ENCODE data around the gene UTP15.

The UTP15 gene

DNA sequence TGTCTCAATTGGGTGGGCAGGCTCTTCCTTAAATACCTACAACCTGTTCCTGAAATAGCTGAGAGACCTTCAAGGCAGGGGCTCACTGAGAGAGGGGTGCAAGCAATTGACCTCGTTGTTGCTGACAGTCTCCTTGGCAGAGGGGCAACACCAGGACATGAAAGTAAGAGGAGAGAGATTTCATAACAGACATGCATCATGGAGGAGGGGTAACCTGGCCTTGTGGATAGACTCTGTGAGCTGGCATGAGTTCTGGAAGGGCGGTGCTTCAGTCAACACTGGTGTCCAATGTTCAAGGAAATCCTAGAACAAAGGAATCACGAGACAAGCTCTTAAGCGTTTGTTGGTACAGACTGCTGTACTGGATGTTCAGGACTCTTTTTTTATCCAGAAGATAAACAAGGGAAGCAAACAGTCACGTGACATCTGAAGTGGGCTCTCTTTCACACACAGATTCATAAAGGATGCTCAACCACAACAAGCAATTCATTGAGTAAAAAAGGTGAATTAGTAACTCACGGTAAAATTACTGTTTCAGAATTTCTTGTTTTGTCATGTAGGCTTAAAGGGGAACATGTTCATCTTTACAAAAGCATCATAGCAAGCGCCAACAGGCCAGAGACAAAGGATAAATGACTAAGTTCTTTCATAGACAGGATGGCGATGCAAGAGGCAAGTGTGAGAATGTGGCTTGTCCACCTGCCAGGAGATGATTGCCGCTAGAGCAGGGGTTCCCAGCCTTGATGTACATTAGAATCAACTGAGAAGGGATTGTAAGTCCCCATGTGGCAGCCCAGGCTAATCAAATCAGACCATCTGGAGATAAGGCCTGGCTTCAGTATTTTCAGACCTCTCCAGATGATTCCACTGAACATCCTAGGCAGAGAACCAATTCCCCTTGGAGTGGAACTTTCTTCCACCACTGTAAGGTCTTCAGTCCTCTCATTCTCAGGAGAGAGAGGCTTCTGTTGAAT, 20.8 kb upstream of the UTP15 start:
- Mint-ChIP-seq H3K36me3 (no peaks in the 10 kb centered on the region), H3K27ac (no peak overlapping the region), H3K27me3 (peaks cover 19% of the 10 kb centered on the region), H3K4me3 (no peak overlapping the region), H3K9me3 (ENCODE audit: low read depth) (no peaks in the 10 kb centered on the region), H3K4me1 (ENCODE audit: low read depth) (no peaks in the 10 kb centered on the region)

DNA sequence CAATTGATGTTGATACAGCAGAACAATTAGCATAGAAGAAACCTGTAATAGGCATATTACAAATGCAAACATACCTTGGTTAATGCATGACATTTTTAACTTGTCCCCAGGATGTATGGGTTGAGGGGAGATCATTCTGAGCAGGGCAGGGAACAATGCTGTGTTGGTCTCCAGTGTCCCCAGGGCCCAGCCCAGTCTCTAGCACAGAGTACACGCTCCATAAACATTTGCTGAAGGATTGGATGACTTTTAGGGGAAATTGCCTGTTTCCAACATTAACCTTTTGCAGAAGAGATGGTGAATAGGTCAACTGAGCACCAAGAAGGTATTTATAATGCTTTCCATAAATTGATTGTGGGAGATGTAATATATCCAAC, 20.2 kb upstream of the UTP15 start:
- no peak overlapping the region for H3K4me3 Mint-ChIP-seq
- H3K27ac Mint-ChIP-seq: no peak overlapping the region
- H3K27me3 Mint-ChIP-seq: peaks cover 17% of the 10 kb centered on the region
- no peaks in the 10 kb centered on the region for H3K36me3 Mint-ChIP-seq
- no peaks in the 10 kb centered on the region for H3K9me3 Mint-ChIP-seq (ENCODE audit: low read depth)
- H3K4me1 Mint-ChIP-seq (ENCODE audit: low read depth): no peaks in the 10 kb centered on the region

DNA sequence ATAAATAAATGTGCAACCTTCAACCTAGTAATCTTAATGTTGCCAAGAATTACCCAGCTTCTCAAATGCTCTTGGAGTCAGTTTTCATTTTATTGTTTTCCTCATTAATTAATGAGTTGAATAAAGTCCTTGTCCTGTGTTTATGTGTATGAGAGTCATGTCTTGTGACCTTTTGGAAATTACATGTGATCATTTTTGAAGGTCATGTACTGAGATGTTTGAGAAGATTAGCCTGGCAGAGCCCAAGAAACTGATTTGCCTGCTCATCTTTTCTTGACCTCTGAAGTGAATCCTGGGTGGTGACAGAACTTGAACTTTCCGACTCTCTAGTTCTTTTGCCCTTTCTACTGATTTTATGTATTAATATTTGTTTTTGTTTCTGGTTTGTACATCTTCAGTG, 15.5 kb upstream of the UTP15 start:
- Mint-ChIP-seq H3K36me3 (peaks cover 6% of the 10 kb centered on the region), H3K9me3 (ENCODE audit: low read depth) (no peaks in the 10 kb centered on the region), H3K4me1 (ENCODE audit: low read depth) (no peaks in the 10 kb centered on the region), H3K27ac (no peak overlapping the region), H3K4me3 (no peak overlapping the region), H3K27me3 (peaks cover 3% of the 10 kb centered on the region)

DNA sequence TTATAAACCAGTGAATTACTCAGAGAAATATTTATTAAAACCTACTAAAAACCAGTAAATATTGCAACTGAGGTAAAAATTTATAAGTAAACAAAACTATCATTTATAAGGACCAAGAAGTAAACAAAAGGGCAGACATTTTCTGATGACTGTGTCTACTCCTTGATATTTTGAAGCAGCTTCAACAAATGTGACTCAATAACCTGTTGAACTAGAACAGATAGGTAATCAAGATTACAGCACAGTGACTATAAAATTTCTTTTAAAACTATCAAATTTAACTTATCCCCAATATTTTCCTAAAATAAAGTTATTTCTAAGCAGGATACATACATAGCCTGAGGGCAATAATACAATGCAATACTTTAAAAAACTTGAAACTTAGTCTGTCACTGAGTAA, 12.9 kb upstream of the UTP15 start:
- H3K27ac Mint-ChIP-seq: no peak overlapping the region

DNA sequence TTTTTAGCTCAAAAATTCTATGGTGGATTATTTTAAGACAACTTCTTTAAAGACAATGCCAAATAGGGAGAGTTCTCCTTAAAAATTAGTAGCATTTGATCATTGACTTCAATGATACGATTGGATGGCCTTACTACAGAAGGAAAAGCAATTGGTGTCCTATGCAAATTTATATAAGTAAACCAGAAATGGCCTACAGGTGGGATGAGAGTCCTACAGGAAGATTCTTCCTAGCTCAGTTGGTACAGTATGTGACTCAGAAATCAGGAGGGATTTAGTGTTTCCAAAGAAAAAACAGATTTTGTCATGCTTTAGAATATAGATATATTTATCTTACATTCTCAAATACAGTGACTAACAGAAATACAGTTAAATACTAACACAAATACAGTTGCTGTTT, 6.6 kb upstream of the UTP15 start:
- H3K9me3 Mint-ChIP-seq (ENCODE audit: low read depth): no peaks in the 10 kb centered on the region
- H3K36me3 Mint-ChIP-seq: peaks cover 12% of the 10 kb centered on the region
- no peaks in the 10 kb centered on the region for H3K27me3 Mint-ChIP-seq
- no peak overlapping the region for H3K27ac Mint-ChIP-seq
- peaks cover 18% of the 10 kb centered on the region for H3K4me1 Mint-ChIP-seq (ENCODE audit: low read depth)
- no peak overlapping the region for H3K4me3 Mint-ChIP-seq

More for the DNA sequence above, 12.9 kb upstream of the UTP15 start:
- Mint-ChIP-seq H3K4me1 (ENCODE audit: low read depth) (no peaks in the 10 kb centered on the region), H3K4me3 (no peak overlapping the region), H3K36me3 (peaks cover 8% of the 10 kb centered on the region), H3K9me3 (ENCODE audit: low read depth) (no peaks in the 10 kb centered on the region), H3K27me3 (no peaks in the 10 kb centered on the region)

DNA sequence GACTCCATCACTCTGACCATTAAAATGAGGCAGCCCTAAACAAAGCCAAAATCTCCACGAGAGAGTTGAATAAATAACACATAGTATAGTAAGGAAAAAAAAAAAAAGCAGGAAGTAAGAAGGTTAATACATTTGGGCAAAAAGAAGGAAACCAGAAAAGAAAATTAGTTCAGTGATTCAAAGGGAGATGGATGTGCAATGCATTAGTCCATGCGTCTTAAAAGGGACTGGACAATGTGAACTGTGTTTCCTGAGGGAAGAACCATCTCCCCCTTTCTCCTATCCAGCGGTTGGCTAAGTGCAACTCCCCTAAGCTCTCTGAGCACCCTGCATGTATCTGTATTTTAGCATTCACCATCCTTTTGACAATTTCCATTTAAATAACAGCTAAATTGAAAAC, 1.5 kb upstream of the UTP15 start:
- Mint-ChIP-seq H3K36me3 (peaks cover 7% of the 10 kb centered on the region), H3K9me3 (ENCODE audit: low read depth) (no peaks in the 10 kb centered on the region), H3K27ac (peak overlapping the region; percentile 100), H3K27me3 (no peaks in the 10 kb centered on the region), H3K4me3 (peak overlapping the region; percentile 99), H3K4me1 (ENCODE audit: low read depth) (peaks cover 48% of the 10 kb centered on the region)

DNA sequence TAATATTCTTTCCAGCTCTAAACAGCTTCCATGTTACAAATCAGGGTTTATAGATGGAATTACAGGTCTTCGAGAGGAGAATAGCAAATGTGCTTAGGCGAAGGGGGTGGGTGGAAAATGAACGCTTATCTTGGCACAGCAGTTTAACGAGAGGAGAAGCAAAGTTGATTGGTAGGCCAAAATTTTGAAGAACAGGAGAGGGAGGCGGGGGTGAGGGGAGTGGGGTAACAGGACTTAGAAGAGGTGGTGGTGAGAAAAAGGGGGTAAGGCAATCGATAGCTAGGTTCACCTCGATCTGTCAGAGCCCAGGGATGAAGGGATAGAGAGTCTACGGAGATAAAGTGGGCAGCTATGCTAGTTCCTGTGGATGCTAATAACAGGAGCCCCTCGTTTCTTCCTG, 868 bp upstream of the UTP15 start:
- peak overlapping the region; percentile 99 for H3K4me3 Mint-ChIP-seq
- H3K9me3 Mint-ChIP-seq (ENCODE audit: low read depth): no peaks in the 10 kb centered on the region
- peaks cover 7% of the 10 kb centered on the region for H3K36me3 Mint-ChIP-seq
- no peaks in the 10 kb centered on the region for H3K27me3 Mint-ChIP-seq
- peak overlapping the region; percentile 100 for H3K27ac Mint-ChIP-seq
- H3K4me1 Mint-ChIP-seq (ENCODE audit: low read depth): peaks cover 51% of the 10 kb centered on the region

DNA sequence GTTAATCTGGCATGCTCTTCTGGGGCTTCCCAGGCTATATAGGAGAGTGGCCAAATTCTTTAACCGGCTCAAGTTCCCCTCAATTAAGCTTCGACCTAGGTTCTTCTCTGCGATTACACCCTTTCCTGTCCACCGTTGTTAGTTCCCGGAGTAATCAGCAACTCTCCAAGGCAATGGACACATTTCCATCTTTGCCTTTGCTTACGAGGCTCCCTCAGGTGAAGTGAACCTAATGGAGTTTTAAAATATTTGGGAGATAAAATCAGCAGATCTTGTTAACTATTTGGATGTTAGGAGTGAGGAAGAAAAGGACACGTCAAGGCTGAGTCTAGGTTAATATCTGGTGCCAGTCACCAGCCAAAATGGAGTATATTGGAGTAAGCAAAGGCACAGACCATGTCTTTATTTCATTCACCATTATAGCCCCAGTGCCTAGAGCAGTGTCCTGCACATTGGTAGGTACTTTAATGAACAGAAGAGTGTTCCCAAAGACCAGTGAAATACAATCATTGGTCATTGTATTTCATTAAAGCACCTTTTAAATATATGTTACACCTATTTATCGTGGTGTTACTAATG, 515 bp downstream of the UTP15 start:
- Mint-ChIP-seq H3K36me3 (peaks cover 2% of the 10 kb centered on the region), H3K9me3 (ENCODE audit: low read depth) (no peaks in the 10 kb centered on the region), H3K4me1 (ENCODE audit: low read depth) (peaks cover 52% of the 10 kb centered on the region), H3K27me3 (no peaks in the 10 kb centered on the region), H3K4me3 (peak overlapping the region; percentile 99), H3K27ac (peak overlapping the region; percentile 100)

DNA sequence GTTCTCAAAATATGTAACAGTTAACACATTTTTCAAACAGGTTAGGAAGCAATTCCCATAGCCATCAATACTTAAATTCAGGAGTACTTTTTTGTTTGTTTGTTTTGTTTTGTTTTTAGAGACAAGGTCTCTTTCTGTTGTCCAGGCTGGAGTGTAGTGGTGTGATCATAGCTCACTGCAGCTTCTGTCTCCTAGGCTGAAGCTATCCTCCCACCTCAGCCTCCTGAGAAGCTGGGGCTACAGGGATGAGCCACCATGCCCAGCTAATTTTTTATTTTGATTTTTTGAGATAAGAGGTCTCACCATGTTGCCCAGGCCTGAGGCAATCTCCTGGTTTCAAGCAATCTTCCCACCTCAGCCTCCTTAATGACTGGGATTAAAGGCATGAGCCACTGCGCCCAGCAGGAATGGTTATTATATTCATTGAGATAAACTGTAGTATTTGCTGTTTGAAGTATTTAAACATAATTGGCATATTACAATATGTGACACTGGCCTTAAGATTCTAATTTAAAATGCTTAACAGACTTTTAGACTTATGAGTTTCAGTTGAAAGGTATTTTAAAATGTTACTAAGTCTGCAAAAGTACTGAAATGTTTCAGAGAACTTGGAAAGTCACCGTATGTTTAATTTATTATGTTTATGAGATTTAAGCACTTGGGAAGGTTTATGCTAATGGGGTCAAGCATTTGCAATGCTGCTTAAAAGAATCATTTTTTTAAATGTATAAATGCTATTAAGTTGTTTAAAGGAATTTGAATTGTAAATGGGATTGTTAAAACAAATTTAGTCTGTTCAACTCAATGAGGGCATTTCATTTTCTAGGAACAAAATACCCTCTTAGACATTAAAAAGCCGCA, 17.0 kb downstream of the UTP15 start:
- Mint-ChIP-seq H3K4me3 (no peak overlapping the region), H3K27me3 (no peaks in the 10 kb centered on the region), H3K27ac (no peak overlapping the region), H3K4me1 (ENCODE audit: low read depth) (no peaks in the 10 kb centered on the region), H3K9me3 (ENCODE audit: low read depth) (no peaks in the 10 kb centered on the region), H3K36me3 (peaks cover 10% of the 10 kb centered on the region)

DNA sequence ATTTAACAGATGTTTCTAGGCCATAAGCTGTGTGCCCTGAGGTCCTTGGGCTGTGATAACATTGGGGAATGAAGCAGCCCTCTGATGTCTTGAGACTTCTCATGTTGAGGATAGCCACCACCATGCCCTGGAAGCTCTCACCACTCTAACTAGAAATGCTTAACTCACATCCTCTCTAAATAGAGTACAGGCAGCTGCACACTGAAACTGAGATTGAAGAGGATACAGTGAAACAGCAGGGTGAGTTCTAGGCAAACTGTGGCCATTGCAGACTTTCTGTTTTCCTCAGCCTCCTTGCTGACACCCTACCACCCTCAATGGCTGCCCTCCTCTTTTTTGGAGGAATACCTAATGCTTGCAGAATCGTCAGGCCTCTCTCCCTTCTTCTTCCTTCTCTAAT, 22.4 kb downstream of the UTP15 start:
- H3K36me3 Mint-ChIP-seq: no peaks in the 10 kb centered on the region
- no peaks in the 10 kb centered on the region for H3K27me3 Mint-ChIP-seq
- H3K9me3 Mint-ChIP-seq (ENCODE audit: low read depth): no peaks in the 10 kb centered on the region
- no peak overlapping the region for H3K27ac Mint-ChIP-seq
- no peaks in the 10 kb centered on the region for H3K4me1 Mint-ChIP-seq (ENCODE audit: low read depth)
- no peak overlapping the region for H3K4me3 Mint-ChIP-seq

DNA sequence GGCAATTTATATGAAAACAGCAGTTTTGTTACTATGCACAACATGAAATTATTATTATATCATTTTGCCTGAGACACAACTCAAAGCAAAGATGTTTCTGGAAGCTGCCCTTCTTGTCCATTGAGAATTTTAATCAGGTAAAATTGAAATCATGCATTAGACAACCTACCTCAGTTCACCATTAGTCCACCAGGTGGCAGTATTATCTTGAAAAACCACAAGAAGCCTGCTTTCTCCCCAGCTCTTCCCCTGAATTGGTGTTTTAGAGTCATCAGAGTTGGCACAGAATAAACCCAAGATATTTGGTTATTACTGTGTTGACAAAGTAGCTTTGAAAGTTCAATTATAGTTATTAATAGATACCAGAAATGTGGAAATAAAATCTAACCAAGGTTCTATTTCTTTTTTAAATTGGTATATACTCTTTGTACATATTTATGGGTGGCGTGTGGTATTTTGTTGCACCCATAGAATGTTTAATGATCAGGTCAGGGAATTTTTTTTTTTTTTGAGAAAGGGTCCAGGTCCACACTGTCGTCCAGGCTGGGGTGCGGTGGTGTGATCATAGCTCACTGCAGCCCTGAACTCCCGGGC, 25.7 kb downstream of the UTP15 start:
- Mint-ChIP-seq H3K4me3 (no peak overlapping the region), H3K27me3 (no peaks in the 10 kb centered on the region), H3K27ac (no peak overlapping the region), H3K4me1 (ENCODE audit: low read depth) (no peaks in the 10 kb centered on the region), H3K36me3 (no peaks in the 10 kb centered on the region), H3K9me3 (ENCODE audit: low read depth) (no peaks in the 10 kb centered on the region)

DNA sequence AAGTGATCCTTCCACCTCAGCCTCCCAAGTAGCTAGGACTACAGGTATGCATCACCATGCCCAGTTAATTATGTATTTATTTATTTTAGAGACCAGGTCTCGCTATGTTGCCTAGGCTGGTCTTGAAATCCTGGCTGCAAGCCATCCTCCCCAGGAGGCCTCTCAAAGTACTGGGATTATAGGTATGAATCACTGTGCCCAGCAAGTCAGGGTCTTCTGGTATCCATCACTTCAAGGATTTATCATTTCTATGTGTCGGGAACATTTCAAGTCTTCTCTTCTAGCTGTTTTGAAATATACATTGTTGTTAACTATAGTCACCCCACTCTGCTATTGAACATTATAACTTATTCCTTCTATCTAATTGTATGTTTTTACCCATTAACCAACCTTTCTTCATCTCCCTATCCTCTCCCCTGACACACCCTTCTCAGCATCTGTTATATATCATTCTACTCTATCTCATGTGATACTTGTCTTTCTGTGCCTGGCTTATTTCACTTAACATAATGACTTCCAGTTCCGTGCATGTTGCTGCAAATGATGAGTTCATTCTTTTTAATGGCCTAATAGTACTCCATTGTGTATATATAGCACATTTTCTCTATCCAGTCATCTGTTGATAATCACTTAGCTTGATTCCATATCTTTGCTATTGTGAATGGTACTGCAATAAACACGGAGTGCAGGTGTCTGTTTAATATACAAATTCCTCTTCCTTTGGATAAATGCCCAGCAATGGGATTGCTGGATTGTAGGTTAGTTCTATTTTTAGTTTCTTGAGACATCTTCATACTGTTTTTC, 26.4 kb downstream of the UTP15 start:
- H3K9me3 Mint-ChIP-seq (ENCODE audit: low read depth): no peaks in the 10 kb centered on the region

DNA sequence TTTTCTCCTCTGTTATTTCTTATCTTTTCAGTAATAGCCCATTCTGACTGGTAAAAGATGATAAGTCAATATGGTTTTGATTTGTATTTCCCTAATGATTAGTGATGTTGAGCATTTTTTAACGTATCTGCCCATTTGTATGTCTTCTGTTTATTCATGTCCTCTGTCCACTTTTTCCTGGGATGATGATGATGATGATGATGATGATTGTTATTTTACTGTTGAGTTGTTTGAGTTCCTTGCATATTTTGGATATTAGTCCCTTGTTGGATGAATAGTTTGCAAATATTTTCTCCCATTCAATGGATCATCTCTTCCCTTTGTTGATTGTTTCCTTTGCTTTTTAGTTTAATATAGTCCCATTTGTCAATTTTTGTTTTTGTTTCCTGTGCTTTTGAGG, 27.0 kb downstream of the UTP15 start:
- H3K4me1 Mint-ChIP-seq (ENCODE audit: low read depth): no peaks in the 10 kb centered on the region
- no peaks in the 10 kb centered on the region for H3K9me3 Mint-ChIP-seq (ENCODE audit: low read depth)

More for the DNA sequence above, 26.4 kb downstream of the UTP15 start:
- no peaks in the 10 kb centered on the region for H3K4me1 Mint-ChIP-seq (ENCODE audit: low read depth)
- no peak overlapping the region for H3K27ac Mint-ChIP-seq
- H3K36me3 Mint-ChIP-seq: no peaks in the 10 kb centered on the region
- peaks cover 2% of the 10 kb centered on the region for H3K27me3 Mint-ChIP-seq
- no peak overlapping the region for H3K4me3 Mint-ChIP-seq

DNA sequence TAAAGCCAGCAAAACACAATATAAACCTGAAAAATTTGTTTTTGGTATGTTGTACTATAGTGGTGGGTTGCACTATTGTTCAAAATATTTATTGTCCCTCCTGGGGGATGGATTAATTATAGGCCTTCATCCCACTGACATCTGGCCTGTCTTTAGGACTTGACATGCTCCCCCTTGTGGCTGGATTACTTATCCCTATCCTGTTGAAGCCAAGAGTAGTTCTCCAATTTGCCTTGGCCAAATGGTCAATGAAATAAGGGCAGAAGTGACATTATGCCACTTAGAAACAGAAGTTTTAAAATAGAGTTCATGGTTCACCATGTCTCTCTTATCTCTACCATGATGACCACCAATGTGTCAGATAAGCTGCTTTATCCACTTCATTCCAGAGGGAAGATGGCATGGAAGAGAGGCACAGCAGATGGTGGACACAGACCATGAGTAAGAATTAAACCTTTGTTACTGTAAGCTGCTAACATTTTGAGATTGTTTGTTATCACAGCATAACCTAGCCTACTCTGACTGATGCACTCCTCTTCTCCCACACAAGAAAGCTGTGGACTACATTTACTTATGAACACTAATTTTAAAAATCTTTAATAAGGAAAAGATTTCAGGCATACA, 31.3 kb downstream of the UTP15 start:
- H3K27me3 Mint-ChIP-seq: peaks cover 4% of the 10 kb centered on the region
- H3K36me3 Mint-ChIP-seq: peaks cover 4% of the 10 kb centered on the region
- H3K4me3 Mint-ChIP-seq: no peak overlapping the region
- H3K4me1 Mint-ChIP-seq (ENCODE audit: low read depth): no peaks in the 10 kb centered on the region
- peaks cover 4% of the 10 kb centered on the region for H3K9me3 Mint-ChIP-seq (ENCODE audit: low read depth)
- H3K27ac Mint-ChIP-seq: no peak overlapping the region

More for the DNA sequence above, 27.0 kb downstream of the UTP15 start:
- no peak overlapping the region for H3K27ac Mint-ChIP-seq
- H3K36me3 Mint-ChIP-seq: no peaks in the 10 kb centered on the region
- peaks cover 2% of the 10 kb centered on the region for H3K27me3 Mint-ChIP-seq
- no peak overlapping the region for H3K4me3 Mint-ChIP-seq

Measured in activated naive CD8-positive, alpha-beta T cell (primary cell).